ENCODE data around the gene MOSPD3.

The MOSPD3 gene

DNA sequence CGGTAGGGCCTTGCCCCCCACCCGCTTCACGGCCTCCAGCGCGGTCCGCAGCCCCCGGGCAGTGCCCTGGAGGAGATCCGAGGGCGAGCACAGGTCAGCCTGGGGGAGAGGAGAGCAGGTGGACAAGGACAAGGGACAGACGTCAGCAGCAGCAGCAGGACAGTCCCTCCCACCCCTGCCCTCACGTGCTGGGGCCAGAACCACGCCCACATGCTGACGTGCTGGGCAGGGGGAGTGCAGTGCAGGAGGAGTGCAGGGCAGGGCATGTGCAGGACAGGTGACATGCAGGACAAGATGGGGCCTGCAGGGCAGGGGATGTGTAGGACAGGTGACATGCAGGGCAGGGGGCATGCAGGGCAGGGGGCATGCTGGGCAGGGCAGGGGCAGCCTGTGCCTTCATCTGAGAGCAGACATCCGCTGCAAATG lies 37.1 kb upstream of the MOSPD3 start:
- DNase-seq (ENCODE audit: low read depth in 2 of 2, low spot score in 1 of 2): no peak

DNA sequence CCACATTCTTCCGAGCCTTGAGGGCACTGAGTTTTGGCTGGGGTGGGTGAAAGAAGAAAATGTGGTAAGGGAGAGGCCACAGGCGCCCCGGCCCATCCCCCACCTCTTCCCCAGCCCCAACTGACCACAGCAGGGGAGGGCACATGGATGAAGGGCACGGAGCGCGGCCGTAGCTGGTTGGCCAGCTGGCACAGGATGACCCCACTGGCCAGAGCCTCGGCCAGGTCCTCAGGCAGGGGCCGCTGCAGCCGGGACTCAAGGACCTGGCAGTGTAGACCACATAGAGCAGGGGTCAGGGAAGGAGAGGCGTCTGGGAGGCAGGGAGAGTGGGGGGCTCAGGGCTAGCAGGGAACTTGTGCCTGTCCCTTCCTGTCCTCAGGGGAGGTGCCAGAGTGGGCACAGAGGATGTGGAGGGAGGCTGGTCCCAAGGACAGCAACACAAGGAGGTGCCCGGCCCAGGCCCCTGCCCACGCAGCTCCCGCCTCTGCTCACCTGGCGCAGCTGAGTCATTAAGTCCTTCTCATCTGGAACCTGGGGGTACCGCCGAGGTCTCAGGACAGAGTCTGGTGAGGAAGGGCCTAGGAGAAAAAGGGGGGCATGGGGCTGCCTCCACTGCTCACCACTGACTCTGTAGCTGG lies 36.5 kb upstream of the MOSPD3 start:
- no peak for DNase-seq (ENCODE audit: low read depth in 2 of 2, low spot score in 1 of 2)

DNA sequence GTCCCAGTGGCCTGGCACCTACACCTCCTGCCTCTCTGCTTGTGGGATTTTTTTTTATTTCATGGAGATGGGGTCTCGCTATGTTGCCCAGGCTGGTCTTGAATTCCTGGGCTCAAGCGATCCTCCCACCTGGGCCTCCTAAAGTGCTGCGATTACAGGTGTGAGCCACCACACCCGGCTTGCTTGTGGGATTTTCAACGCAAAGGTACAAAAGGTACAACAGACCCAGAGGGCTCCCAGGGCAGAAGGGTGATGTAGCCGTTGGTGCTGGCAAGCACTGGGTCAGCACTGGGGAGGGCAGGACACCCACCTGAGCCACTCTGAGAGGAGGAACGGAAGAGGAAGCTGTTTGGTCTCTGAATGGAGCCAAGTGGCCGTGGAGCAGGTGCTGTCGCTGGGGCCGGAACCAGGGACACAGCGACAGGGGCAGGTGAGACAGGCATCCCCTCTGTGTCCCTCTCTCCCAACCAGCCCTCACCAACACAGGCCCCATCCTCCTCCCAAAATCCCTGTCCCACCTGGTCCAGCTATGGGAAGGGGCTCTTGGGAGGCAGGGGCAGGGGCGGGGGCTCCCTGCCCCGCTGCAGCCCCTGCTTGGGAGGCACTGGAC lies 35.9 kb upstream of the MOSPD3 start:
- no peak for DNase-seq (ENCODE audit: low read depth in 2 of 2, low spot score in 1 of 2)

DNA sequence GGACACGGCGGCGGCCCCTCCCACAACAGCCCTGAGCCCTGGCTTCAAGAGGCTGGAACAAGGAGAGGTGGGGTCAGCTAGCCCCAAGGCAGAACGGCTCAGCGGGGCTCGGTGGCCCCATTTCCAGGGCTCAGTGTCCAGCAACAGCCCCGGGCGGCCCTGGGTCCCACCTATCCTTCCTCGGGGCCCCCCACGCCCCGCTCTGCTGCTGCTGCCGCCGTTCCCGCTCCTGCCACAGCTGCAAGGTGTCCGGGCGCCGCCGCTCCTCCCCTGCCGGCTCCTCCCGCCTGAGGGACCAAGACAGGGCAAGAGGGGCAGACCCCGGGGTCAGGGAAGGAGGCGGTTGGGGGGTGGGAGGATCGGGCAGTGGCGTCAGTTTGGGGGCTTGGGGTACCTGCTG lies 35.2 kb upstream of the MOSPD3 start:
- no peak for DNase-seq (ENCODE audit: low read depth in 2 of 2, low spot score in 1 of 2)

DNA sequence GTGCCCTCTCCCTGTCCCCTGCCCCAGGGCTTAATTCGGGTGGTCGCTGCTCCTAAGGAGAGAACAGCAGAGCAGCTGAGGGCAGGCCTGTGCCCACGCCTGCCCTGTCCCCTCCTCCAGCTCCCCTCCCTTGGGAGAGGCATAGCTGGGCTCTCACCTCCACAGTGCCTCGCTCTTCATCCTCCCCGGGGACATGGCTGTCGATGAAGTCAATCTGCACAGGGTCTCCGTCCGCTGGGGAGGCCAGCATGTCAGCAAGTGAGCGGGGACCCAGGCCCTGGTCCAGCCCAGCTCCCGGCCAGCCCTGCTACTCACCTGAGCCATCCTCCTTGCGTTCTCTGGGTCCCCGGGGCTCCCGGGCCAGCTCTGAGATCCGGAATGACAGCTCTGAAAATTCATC lies 34.8 kb upstream of the MOSPD3 start:
- no peak for DNase-seq (ENCODE audit: low read depth in 2 of 2, low spot score in 1 of 2)

DNA sequence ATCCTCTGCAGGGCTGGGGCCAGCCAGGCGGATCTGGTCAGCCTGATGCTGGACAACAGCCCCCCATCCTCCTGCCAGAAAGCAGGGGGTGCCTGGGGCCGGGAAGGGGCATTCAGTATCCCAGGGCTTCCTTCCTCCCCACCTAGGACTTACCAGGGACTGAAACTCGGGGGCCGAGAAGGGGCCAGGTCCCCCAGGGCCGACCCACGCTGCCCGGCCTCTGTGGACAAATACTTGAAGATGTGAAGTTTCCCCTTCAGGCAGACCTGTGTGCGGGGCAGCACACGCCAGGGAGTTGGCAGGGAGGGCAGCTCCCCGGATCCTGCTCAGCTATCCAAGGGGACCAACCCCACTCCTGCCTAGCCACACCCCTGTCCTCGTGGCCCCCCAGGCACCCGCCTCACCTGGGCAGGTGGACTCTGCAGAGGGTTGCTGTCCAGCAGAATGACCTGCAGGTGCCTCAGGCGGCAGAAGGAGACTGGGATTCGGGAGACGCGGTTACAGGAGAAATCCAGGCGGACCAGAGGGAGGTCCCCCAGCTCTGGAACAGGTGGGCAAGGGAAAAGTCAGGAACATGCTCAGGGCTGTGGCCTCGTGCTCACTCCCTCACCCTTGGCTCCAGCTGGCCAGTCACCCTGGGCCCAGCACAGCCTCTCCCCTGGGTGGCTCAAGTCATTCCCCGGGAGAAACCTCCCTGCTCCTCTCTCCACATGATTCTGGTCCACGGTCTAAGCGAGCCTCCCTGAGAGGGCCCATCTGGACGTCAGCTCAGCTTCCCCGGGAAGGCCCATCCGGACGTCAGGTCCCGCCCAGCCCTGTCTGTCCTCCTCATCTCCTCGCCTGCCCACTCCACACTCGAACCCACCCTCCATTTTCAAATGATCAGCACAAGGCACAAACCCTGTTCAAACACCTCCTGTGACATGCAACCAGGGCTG lies 33.8 kb upstream of the MOSPD3 start:
- DNase-seq (ENCODE audit: low read depth in 2 of 2, low spot score in 1 of 2): no peak

DNA sequence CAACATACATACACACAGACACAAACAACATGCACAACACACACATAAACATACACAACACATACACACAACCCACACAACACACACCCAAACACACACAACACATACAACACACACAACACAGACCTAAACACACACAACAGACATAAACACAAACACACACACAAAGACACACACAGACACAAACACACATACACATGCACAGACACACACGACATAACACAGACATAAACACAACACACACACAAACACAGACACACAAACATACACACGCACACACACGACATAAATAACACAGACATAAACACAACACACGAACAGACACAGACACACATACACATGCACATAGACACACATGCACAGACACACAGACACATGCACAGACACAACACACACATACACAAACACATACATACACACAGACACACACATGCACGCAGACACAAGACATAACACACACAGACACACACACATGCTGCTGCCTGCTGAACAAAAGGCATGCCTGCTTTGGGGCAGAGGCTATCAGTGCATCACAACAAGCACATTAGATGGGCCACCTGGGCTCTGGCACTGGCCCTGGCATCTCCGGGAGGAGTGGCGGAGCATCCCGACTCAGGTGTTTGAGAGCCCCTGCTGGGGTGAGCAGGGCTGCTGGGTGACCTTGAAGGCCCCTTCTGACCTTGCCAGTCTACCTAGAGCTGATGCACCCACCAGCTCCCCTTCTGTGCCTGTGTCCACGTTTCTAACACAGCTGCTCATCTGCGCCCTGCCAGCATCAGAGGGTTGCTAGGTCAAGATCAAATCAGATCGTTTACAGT lies 31.7 kb upstream of the MOSPD3 start:
- DNase-seq (ENCODE audit: low read depth in 2 of 2, low spot score in 1 of 2): no peak

DNA sequence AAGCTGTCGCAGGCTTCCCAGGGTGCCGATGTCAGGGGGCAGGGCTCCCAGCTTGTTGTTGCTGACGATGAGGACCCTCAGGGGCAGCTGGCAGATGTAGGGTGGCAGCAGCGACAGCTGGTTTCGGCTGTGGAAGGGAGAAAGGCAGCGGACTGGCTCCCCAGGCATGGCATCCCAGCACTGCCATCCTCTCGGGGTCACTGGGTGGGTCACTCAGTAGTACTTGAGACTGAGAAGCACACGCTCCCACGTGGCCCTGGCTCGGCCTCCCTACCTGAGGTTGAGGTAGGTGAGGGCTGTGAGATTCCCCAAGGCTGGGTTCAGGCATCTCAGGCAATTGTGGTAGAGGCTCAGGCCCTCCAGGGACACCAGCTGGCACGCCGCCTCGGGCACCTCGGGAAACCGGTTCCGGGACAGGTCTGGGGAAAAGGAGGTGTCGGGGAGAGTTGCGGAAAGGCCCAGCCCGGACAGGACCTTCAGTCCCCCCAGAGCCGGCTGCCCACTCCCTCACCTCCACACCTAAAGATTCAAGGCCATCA lies 30.2 kb upstream of the MOSPD3 start:
- DNase-seq (ENCODE audit: low read depth in 2 of 2, low spot score in 1 of 2): no peak

DNA sequence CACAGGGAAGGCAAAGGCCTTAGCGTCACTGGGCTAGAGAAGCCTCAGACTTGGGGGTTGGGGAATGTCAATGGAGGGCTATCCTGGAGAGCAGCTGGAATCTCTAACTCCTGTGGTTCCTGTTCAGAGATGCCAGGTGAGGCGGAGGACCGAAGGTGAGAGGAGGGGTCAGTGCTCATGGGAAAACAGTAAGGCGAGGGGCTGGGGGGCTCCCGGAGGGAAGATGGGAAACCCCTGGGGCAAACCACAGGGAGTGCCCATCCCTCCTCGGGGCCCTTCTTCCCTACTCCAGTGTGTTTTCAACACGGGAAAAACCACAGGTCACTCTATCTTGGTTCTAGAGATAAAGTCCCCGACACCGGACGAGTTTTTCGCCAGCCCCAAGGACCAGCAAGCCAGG lies 29.7 kb upstream of the MOSPD3 start:
- no peak for DNase-seq (ENCODE audit: low read depth in 2 of 2, low spot score in 1 of 2)

DNA sequence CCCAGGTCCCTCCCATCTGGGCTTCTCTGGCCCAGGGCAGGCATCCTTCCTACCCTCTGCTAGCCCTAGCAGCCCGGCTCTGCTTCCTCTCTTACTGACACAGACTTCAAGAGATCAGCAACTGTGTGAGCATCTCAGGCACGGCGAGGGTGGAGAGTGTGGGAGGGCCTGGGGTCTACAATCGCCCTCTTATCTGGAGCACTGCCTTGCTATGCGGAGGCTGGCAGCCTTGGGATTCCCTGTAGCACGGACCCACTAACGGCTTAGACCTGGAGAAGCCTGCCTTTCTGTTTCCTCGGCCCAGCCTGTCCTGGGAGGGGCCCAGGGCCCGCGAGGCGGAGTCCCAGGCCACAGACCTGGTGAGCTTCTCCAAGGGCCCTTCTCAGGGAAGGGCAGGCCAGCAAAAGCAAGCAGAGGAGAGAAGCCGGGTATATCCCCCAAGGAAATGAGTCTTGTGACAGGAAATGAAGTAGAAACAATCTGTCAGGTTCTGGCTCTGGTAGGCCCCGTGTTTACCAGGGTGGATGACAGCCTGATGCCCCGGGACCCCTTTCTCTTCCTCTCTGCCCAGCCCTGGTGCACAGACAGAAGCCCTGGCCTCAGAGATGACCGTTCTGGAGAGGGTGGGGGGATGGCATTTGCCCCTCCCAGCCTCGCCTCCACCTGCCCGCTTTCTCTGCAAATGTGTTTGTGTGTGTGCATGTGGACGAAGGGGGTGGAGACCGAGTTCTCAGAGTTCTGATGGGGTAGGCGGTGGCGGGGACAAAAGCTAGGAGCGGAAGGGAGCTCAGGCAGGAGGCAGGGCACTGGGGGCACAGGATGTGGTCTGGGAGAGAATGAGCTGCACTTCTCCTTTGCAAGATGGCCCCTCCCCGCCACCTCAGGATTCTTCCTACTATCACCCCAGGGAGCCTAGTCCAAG lies 28.9 kb upstream of the MOSPD3 start:
- peak in 1 of 2 donors; percentile 36 for DNase-seq (ENCODE audit: low read depth in 2 of 2, low spot score in 1 of 2)

DNA sequence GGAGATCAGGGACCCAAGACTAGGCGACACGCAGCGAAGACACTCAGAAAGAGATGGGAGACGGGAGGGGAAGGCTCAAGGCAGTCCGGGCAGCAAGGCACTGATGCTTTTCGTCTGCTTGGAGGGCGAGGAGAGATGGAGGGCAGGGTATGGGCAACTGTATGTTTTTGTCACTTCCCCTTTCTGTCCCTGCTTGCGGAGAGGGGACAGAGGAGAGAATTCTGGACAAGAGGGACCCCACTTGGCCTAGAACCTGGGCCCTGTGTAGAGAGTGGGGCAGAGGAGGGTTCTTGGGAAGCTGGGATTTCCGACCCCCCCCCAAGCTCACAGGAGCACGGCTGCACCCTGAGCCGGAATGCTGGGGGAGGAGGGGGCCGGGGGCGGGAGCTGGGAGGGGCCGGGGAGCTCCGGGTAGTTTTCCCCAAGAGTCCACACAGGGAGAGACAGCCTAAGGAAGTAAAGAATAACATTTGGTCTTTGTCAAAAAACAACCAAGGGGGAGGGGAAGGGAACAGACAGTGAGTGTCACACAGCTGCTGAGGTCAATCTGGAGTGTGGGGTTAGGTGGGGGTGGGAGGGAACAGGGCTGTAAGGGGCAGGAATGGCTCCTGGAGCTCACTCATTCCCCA lies 28.2 kb upstream of the MOSPD3 start:
- no peak for DNase-seq (ENCODE audit: low read depth in 2 of 2, low spot score in 1 of 2)

DNA sequence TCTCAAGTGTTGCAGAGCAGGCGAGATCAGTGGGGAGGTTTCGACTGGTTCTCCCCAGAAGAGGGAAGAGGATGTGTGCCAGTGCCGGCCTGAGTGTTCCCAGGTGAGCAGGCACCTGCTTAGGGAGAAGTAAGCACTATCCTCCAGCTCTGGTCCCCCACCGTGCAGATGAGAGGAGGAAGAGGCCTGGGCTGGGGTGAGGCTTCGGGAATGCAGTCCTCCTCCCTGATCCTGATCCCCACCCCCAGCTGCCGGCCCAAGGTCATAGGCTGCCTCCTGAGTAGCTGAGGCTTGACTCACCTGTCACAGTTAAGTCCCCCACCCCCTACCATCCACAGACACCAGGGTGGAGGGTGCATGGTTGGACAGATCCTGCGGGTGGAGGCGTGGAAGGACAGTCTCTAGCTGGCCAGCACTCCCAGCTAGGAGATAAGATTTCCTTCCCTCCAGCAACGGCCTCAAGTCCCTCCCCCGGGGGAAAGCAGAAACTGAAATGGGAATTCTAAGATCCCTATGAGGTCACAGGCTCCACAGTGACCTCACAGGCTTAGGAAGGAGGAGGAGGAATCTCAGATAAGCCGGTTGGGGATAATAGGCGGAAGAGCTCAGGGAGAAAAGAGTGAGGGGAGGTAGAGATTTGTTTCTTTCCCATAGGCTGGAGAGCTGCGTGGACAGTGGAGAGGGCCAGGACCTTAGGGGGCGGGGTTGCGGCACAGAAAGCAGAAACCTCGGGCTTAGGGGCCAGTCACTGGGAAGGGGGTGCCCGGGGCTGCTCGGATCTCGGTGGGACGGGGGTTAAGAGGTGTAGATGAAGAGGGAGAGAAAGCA lies 27.4 kb upstream of the MOSPD3 start:
- DNase-seq (ENCODE audit: low read depth in 2 of 2, low spot score in 1 of 2): no peak

DNA sequence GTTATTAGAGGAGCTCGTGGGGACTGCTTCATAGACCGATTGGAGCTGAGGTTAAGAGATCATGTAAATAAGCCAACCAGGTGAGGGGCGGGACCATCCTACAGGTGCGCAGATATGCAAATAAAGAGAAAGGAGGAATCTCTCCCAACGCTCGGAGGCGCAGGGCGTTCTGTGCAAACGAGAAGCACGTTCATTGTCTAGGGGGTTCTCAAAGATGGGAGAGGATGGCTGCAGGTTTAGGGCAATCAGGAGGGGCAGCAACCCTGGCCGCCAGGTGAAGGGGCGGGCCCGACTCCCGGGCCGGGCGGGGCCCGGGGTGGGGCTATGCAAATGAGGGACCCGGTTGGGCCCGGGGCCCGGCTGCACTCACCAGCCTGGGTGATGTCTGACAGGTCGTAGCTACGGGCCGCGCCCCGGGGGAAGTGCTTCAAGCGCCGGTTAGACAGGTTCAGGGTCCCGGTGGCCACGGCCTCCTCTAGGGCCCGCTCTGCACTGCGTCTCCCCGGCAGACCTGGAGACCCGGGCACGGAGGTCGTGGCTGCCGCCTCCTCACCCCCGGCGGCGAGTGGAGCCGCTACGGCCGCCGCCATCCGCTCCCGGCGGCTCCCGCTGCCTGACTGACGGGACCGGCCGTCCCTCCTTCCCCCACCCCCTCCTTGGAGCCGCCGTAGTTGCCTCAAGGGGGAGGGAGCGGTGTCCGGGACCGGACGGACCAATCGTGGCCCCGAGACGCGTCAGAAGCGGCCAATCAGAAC lies 26.7 kb upstream of the MOSPD3 start, which contains the start of gene LRCH4:
Gene LRCH4 (minus strand): TSS at position 619 of the 755 bp plus-strand sequence. CDS start 29 bp downstream, at position 590.
- no peak for DNase-seq (ENCODE audit: low read depth in 2 of 2, low spot score in 1 of 2)

DNA sequence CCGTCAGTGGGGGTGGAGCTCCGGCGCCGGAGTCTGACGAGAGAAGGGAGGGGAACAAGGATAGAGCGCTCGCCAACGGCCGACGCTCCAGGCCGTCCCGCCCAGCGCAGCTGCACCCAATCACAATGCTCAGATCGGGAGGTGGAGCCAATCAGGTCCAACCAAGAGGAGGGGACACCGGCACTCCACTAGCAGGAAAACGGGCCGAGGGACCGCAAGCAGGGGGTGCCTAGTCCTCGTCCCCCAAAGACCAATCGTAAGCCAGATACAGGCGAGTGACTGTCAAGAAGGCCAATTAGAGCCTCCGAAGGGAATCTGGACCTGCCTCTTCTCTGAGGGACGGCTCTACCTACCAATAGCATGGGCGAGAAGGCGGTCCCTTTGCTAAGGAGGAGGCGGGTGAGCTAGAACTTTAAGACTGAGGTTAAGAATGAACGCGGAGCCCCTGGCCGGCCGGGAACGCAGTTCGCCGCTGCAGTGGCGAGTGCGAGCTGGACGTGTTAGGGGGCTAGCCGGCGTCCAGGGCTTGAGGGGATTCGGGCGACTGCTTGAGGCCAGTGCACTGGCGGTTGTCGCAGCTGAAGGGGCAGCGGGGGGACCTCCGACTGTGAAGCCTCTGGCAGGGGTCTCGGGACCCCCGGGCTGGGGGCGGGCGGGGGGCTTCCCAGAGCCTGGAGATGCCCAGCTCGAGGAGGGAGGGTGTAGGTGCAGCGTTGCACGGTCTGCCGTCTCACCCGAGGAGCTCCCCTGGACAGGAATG lies 25.9 kb upstream of the MOSPD3 start, which contains the start of gene FBXO24:
Gene FBXO24 (plus strand): TSS at position 63 of the 760 bp plus-strand sequence. CDS start 298 bp downstream, at position 361.
- peak; percentile 97 to 99 for DNase-seq (ENCODE audit: low read depth in 2 of 2, low spot score in 1 of 2)

DNA sequence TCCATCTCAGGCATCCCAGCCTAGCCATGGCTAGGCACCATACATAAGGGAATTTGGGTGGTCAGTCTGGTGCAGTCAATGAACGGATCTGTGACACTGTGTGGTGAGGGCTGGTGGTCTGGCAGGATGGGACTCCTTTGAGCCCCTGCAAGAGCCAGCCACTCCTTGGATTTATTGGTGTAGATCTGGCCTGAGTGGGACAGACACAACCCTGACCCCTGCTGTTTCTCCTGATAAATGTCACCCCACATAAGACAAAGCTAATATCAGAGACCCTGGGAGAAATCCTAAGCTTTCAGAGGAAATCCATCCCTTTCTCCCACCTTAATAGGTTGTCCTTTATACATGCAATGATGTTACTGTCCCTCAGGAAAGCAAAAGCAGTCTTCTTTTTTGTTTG lies 23.9 kb upstream of the MOSPD3 start:
- no peak for DNase-seq (ENCODE audit: low read depth in 2 of 2, low spot score in 1 of 2)

DNA sequence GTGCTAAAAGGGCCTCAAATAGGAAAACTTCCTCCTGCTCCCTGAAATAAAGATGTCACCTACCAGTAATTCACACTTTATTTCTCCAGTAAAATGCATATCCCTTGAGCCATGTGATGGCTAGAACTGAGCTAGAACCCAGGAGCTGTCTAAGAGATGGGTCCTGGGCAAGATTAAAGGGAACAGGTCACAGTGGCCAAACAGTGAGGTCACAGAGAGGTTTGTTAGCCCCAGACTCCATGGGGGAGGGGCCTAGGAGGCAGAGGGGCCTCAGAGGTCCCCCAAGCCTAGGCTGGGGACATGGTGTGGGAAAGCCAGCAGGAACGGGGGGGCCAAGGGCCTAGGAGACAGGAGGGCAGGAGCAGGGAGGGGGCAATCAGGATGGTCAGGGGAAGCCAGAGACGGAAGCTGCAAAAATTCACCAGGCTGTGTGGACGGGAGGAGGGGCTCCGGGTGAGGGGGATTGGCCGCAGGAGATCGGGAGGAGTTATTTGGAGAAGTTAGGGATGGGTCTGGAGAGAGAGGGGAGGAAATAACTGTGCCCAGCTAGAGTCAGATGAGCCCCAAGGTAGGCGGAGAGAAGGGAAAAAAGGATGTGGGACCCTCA lies 22.9 kb upstream of the MOSPD3 start:
- DNase-seq (ENCODE audit: low read depth in 2 of 2, low spot score in 1 of 2): no peak
